SK-N-SH treated with all-trans-retinoic acid at 6 μM for 48 hours (cell line): ENCODE data around the gene HES4.

ENCODE experiments used
- ATAC-seq: fragments of 200-7000 bp; cut with Tn5 transposase; 3 replicates; pipeline ENCODE4 v1.9.1; 2020; ENCODE audit warnings: mild to moderate bottlenecking, moderate library complexity
- ARNTL ChIP-seq: fragments of 450-650 bp; formaldehyde crosslinking; IDR thresholded peaks from 2 replicates; pipeline ENCODE4 v1.5.0; 2020; ENCODE audit warnings: low read depth, mild to moderate bottlenecking, moderate library complexity, borderline replicate concordance
- BACH2 ChIP-seq: fragments of 250-450 bp; sonication (Bioruptor Pico); IDR thresholded peaks from 2 replicates; pipeline ENCODE4 v1.9.0; 2021; ENCODE audit warnings: mild to moderate bottlenecking, borderline replicate concordance
- CSDC2 ChIP-seq: fragments of 250-450 bp; sonication (Bioruptor Pico); IDR thresholded peaks from 2 replicates; pipeline ENCODE4 v1.5.0; 2020; ENCODE audit warnings: mild to moderate bottlenecking, moderate library complexity
- ESRRG ChIP-seq: fragments of 250-450 bp; sonication (Bioruptor Pico); IDR thresholded peaks from 2 replicates; pipeline ENCODE4 v1.6.1; 2021; ENCODE audit warnings: mild to moderate bottlenecking
- GLIS3 ChIP-seq: fragments of 250-450 bp; sonication (Bioruptor Pico); IDR thresholded peaks from 2 replicates; pipeline ENCODE4 v1.5.0; 2020; ENCODE audit warnings: mild to moderate bottlenecking, moderate library complexity
- ISL1 ChIP-seq: fragments of 250-450 bp; sonication (Bioruptor Pico); IDR thresholded peaks from 2 replicates; pipeline ENCODE4 v2.1.2; 2022; ENCODE audit warnings: mild to moderate bottlenecking, moderate library complexity
- OSR1 ChIP-seq: fragments of 250-450 bp; sonication (Bioruptor Pico); IDR thresholded peaks from 2 replicates; pipeline ENCODE4 v1.8.0; 2022; ENCODE audit warnings: moderate library complexity, mild to moderate bottlenecking, inconsistent platforms
- PPARA ChIP-seq: fragments of 250-450 bp; sonication (Bioruptor Pico); IDR thresholded peaks from 2 replicates; pipeline ENCODE4 v1.5.0; 2020; ENCODE audit warnings: mild to moderate bottlenecking, borderline replicate concordance
- RARB ChIP-seq: fragments of 250-450 bp; sonication (Bioruptor Pico); IDR thresholded peaks from 2 replicates; pipeline ENCODE4 v1.8.0; 2021; ENCODE audit warnings: mild to moderate bottlenecking, moderate library complexity
- TCF4 ChIP-seq: fragments of 250-450 bp; sonication (Bioruptor Pico); IDR thresholded peaks from 2 replicates; pipeline ENCODE4 v1.8.0; 2021; ENCODE audit warnings: mild to moderate bottlenecking, moderate library complexity, borderline replicate concordance
- TOX ChIP-seq: fragments of 250-450 bp; sonication (Bioruptor Pico); IDR thresholded peaks from 2 replicates; pipeline ENCODE4 v1.8.0; 2021; ENCODE audit warnings: mild to moderate bottlenecking, moderate library complexity, borderline replicate concordance
- ZC3H10 ChIP-seq: fragments of 250-450 bp; sonication (Bioruptor Pico); IDR thresholded peaks from 2 replicates; pipeline ENCODE4 v1.5.1; 2021; ENCODE audit warnings: mild to moderate bottlenecking, moderate library complexity
- ZFP3 ChIP-seq: fragments of 250-450 bp; sonication (Bioruptor Pico); IDR thresholded peaks from 2 replicates; pipeline ENCODE4 v1.5.0; 2020; ENCODE audit warnings: mild to moderate bottlenecking, moderate library complexity
- ZFP30 ChIP-seq: fragments of 450-650 bp; formaldehyde crosslinking; IDR thresholded peaks from 2 replicates; pipeline ENCODE4 v1.5.0; 2022; ENCODE audit warnings: mild to moderate bottlenecking, moderate library complexity
- ZNF565 ChIP-seq: fragments of 450-650 bp; formaldehyde crosslinking; conservative IDR thresholded peaks from 2 replicates; pipeline ENCODE4 v1.5.0; 2020; ENCODE audit warnings: low read depth, mild to moderate bottlenecking, moderate library complexity
- ZNF70 ChIP-seq: fragments of 450-650 bp; formaldehyde crosslinking; IDR thresholded peaks from 2 replicates; pipeline ENCODE4 v1.5.0; 2020; ENCODE audit warnings: mild to moderate bottlenecking, moderate library complexity
- ZNF8 ChIP-seq: fragments of 450-650 bp; formaldehyde crosslinking; IDR thresholded peaks from 2 replicates; pipeline ENCODE4 v1.5.0; 2020; ENCODE audit warnings: mild to moderate bottlenecking, moderate library complexity
- TF ChIP-seq, protein P1 (sequence below): fragments of 250-450 bp; sonication (Bioruptor Pico); IDR thresholded peaks from 2 replicates; pipeline ENCODE4 v1.5.1; 2021; ENCODE audit warnings: mild to moderate bottlenecking, moderate library complexity
- TF ChIP-seq, protein P2 (sequence below): fragments of 250-450 bp; sonication (Bioruptor Pico); IDR thresholded peaks from 2 replicates; pipeline ENCODE4 v1.8.0; 2020; ENCODE audit warnings: mild to moderate bottlenecking, moderate library complexity, borderline replicate concordance
- TF ChIP-seq, protein P3 (sequence below): fragments of 250-450 bp; sonication (Bioruptor Pico); IDR thresholded peaks from 2 replicates; pipeline ENCODE4 v1.8.0; 2021; ENCODE audit warnings: low read depth, mild to moderate bottlenecking, moderate library complexity, borderline replicate concordance
- TF ChIP-seq, protein P4 (sequence below): fragments of 250-450 bp; sonication (Bioruptor Pico); IDR thresholded peaks from 2 replicates; pipeline ENCODE4 v1.5.0; 2020; ENCODE audit warnings: mild to moderate bottlenecking, moderate library complexity
- TF ChIP-seq, protein P5 (sequence below): fragments of 250-450 bp; sonication (Bioruptor Pico); IDR thresholded peaks from 2 replicates; pipeline ENCODE4 v1.5.1; 2020; ENCODE audit warnings: low read depth, mild to moderate bottlenecking, moderate library complexity

HES4 gene

DNA sequence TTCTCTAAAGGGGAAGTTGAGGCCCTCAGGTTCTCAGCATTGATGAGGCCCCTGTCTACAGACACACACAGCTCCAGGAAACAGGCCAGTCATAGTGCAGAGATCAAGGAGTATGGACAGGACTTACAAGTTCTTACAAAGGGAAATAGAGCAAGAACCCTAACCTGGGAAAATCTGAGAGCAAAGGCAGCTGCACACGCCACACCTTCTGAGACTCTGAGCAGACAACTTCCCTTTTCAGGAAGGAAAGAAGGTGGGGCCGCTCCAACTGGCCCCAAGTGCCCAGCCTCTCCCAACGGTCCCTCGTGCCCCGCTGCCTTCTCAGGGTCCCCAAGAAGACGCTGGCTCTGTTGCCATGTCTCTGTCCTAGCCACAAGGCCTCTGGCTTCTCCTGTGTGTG, 44.4 kb downstream of the HES4 start (continued):
- no peak for TF ChIP-seq ZFP30
- TF ChIP-seq PPARA (CRISPR knock-in tag), result no peak
- no peak for TF ChIP-seq ARNTL (CRISPR knock-in tag)
- TF ChIP-seq, all 23 proteins: peak for 0

DNA sequence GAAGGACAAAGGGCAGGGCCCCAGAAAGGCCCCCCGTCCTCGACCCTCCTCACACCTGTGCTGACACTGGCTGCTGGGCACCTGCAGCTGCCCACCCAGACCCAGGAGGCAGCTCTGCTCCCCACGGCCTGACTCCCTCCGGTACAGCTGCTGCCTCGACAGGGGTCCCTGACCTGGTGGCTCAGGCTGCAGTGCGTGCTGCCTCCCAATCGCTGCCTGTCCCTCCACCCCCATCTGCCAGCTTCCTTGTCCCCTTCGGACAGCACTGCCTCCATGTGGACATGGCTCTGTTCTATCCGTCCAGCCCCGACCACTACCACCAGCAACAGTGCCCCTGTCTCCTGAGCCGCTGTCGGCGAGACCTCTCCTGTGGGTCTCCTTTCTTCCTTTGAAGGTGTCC, 45.0 kb downstream of the HES4 start:
- ATAC-seq, result no peak
- no peak for TF ChIP-seq PPARA (CRISPR knock-in tag)
- TF ChIP-seq ZNF70 (CRISPR knock-in tag), result no peak
- no peak for TF ChIP-seq RARB (CRISPR knock-in tag)
- TF ChIP-seq ZFP30, result no peak
- TF ChIP-seq, protein P1, sequence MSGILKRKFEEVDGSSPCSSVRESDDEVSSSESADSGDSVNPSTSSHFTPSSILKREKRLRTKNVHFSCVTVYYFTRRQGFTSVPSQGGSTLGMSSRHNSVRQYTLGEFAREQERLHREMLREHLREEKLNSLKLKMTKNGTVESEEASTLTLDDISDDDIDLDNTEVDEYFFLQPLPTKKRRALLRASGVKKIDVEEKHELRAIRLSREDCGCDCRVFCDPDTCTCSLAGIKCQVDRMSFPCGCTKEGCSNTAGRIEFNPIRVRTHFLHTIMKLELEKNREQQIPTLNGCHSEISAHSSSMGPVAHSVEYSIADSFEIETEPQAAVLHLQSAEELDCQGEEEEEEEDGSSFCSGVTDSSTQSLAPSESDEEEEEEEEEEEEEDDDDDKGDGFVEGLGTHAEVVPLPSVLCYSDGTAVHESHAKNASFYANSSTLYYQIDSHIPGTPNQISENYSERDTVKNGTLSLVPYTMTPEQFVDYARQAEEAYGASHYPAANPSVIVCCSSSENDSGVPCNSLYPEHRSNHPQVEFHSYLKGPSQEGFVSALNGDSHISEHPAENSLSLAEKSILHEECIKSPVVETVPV, result no peak
- TF ChIP-seq ZFP3 (CRISPR knock-in tag), result no peak
- TF ChIP-seq ZC3H10, result no peak
- TF ChIP-seq, protein P2, sequence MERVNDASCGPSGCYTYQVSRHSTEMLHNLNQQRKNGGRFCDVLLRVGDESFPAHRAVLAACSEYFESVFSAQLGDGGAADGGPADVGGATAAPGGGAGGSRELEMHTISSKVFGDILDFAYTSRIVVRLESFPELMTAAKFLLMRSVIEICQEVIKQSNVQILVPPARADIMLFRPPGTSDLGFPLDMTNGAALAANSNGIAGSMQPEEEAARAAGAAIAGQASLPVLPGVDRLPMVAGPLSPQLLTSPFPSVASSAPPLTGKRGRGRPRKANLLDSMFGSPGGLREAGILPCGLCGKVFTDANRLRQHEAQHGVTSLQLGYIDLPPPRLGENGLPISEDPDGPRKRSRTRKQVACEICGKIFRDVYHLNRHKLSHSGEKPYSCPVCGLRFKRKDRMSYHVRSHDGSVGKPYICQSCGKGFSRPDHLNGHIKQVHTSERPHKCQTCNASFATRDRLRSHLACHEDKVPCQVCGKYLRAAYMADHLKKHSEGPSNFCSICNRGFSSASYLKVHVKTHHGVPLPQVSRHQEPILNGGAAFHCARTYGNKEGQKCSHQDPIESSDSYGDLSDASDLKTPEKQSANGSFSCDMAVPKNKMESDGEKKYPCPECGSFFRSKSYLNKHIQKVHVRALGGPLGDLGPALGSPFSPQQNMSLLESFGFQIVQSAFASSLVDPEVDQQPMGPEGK, result no peak
- TF ChIP-seq, protein P3, sequence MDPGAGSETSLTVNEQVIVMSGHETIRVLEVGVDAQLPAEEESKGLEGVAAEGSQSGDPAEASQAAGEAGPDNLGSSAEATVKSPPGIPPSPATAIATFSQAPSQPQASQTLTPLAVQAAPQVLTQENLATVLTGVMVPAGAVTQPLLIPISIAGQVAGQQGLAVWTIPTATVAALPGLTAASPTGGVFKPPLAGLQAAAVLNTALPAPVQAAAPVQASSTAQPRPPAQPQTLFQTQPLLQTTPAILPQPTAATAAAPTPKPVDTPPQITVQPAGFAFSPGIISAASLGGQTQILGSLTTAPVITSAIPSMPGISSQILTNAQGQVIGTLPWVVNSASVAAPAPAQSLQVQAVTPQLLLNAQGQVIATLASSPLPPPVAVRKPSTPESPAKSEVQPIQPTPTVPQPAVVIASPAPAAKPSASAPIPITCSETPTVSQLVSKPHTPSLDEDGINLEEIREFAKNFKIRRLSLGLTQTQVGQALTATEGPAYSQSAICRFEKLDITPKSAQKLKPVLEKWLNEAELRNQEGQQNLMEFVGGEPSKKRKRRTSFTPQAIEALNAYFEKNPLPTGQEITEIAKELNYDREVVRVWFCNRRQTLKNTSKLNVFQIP (CRISPR knock-in tag), result no peak
- no peak for TF ChIP-seq ZNF565 (CRISPR knock-in tag)
- no peak for TF ChIP-seq TCF4 (CRISPR knock-in tag)
- TF ChIP-seq CSDC2 (CRISPR knock-in tag), result no peak
- TF ChIP-seq ESRRG (CRISPR knock-in tag), result no peak
- no peak for TF ChIP-seq GLIS3 (CRISPR knock-in tag)
- TF ChIP-seq, protein P4, sequence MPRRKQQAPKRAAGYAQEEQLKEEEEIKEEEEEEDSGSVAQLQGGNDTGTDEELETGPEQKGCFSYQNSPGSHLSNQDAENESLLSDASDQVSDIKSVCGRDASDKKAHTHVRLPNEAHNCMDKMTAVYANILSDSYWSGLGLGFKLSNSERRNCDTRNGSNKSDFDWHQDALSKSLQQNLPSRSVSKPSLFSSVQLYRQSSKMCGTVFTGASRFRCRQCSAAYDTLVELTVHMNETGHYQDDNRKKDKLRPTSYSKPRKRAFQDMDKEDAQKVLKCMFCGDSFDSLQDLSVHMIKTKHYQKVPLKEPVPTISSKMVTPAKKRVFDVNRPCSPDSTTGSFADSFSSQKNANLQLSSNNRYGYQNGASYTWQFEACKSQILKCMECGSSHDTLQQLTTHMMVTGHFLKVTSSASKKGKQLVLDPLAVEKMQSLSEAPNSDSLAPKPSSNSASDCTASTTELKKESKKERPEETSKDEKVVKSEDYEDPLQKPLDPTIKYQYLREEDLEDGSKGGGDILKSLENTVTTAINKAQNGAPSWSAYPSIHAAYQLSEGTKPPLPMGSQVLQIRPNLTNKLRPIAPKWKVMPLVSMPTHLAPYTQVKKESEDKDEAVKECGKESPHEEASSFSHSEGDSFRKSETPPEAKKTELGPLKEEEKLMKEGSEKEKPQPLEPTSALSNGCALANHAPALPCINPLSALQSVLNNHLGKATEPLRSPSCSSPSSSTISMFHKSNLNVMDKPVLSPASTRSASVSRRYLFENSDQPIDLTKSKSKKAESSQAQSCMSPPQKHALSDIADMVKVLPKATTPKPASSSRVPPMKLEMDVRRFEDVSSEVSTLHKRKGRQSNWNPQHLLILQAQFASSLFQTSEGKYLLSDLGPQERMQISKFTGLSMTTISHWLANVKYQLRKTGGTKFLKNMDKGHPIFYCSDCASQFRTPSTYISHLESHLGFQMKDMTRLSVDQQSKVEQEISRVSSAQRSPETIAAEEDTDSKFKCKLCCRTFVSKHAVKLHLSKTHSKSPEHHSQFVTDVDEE (CRISPR knock-in tag), result no peak

DNA sequence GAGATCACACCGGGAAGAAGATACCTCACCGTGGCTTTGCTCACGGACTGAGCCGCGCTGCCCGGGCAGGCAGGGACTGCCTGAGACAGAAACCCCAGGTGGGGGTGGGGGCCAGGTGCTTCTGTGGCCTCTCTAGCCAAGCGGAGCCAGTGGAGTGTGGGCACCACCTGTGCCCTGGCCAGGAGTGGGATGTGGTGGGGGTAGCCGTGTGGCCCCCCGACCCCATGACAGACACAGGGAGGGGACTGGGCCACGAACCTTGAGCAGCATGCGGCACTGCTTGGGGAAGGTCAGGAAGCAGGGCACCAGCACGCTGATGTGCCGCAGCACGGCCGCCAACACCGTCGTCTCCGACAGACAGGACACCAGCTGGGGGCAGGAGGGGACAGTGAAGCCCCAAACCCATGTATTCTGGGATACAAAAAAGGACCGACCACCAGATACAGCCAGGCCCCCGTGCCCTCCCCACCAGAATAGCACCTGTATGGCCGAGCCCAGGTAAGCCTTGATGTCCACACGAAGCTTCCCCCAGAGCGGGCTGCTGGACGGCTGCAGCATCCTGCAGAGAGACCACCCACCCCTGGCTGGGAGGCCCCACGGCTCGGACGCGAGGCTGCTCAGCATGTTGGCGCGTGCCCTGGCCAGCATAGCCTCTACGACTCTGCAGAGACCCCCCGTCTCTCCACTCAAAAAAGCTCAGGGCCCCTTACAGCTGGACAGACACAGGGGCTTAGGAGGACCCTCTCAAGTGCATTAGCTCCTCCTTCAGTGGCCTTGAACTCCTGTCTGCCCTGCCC, 46.2 kb downstream of the HES4 start:
- TF ChIP-seq GLIS3 (CRISPR knock-in tag), result no peak
- no peak for TF ChIP-seq ZNF70 (CRISPR knock-in tag)
- TF ChIP-seq TCF4 (CRISPR knock-in tag), result no peak
- TF ChIP-seq, protein P5, sequence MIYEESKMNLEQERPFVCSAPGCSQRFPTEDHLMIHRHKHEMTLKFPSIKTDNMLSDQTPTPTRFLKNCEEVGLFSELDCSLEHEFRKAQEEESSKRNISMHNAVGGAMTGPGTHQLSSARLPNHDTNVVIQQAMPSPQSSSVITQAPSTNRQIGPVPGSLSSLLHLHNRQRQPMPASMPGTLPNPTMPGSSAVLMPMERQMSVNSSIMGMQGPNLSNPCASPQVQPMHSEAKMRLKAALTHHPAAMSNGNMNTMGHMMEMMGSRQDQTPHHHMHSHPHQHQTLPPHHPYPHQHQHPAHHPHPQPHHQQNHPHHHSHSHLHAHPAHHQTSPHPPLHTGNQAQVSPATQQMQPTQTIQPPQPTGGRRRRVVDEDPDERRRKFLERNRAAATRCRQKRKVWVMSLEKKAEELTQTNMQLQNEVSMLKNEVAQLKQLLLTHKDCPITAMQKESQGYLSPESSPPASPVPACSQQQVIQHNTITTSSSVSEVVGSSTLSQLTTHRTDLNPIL (CRISPR knock-in tag), result no peak
- no peak for TF ChIP-seq ZFP3 (CRISPR knock-in tag)
- no peak for TF ChIP-seq ZNF8 (CRISPR knock-in tag)
- no peak for TF ChIP-seq ZFP30
- no peak for ATAC-seq

DNA sequence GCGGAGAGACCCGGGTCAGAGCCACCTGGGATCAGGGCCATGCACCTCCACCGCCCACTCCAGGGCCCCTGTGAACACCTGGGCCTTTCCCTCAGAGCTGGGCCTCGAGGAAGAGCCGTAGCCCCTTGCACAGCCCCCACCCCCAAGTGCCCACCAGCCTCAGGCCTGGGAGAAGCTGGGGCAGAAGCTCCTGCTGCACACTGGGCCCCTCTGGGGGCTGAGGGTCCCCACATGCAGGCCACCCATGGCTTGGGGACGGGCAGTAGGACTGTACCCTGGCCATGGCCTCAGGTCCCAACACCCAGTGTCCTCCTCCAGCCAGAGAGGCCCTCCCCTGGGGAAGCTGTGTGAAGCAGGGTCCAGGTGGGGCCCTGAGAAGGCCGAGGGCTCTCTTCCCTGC, 47.3 kb downstream of the HES4 start:
- no peak for ATAC-seq
- TF ChIP-seq ESRRG (CRISPR knock-in tag), result no peak
- TF ChIP-seq ZNF565 (CRISPR knock-in tag), result no peak
- no peak for TF ChIP-seq ISL1 (CRISPR knock-in tag)
- TF ChIP-seq ZNF8 (CRISPR knock-in tag), result no peak
- TF ChIP-seq BACH2, result no peak
- no peak for TF ChIP-seq ZC3H10
- TF ChIP-seq, protein P1, result no peak
- no peak for TF ChIP-seq OSR1 (CRISPR knock-in tag)
- no peak for TF ChIP-seq TOX (CRISPR knock-in tag)
- TF ChIP-seq ZNF70 (CRISPR knock-in tag), result no peak
- TF ChIP-seq, protein P2, result no peak
- TF ChIP-seq RARB (CRISPR knock-in tag), result no peak
- no peak for TF ChIP-seq ARNTL (CRISPR knock-in tag)
